HCEC 1CT (cell line): ENCODE measurements around the gene GIPC3.

ENCODE experiments used
- DNase-seq: peaks from one replicate; pipeline ENCODE4 v3.0.0-alpha.2; 2017

Gene GIPC3

GRCh38 chr19:3585301-3586126 is at the start of gene GIPC3:
Gene GIPC3, plus strand, starts transcription at chr19:3585478. Its CDS starts 120 bp downstream, at chr19:3585598.
- DNase-seq = no peak

- DNase-seq = no peak
Observed at GRCh38 chr19:3535563-3535965, 49.7 kb upstream of the GIPC3 start.

GRCh38 chr19:3535981-3536380 is 49.3 kb upstream of the GIPC3 start:
- no peak for DNase-seq

GRCh38 chr19:3536429-3537100 is 48.7 kb upstream of the GIPC3 start:
- DNase-seq = no peak

- DNase-seq = no peak
Observed at GRCh38 chr19:3537101-3537437, 48.2 kb upstream of the GIPC3 start.

GRCh38 chr19:3537438-3538240 is 47.6 kb upstream of the GIPC3 start:
- no peak for DNase-seq

GRCh38 chr19:3538258-3538929 is 46.9 kb upstream of the GIPC3 start:
- no peak for DNase-seq

- DNase-seq = no peak
Observed at GRCh38 chr19:3538965-3539755, 46.1 kb upstream of the GIPC3 start, which contains the start of gene TEKTIP1. Gene TEKTIP1, plus strand, starts transcription at chr19:3539174. Its CDS starts 4 bp downstream, at chr19:3539178.

GRCh38 chr19:3539756-3540118 is 45.5 kb upstream of the GIPC3 start:
- DNase-seq = no peak

GRCh38 chr19:3543150-3544057 is 41.9 kb upstream of the GIPC3 start:
- no peak for DNase-seq

GRCh38 chr19:3544058-3544376 is 41.3 kb upstream of the GIPC3 start:
- no peak for DNase-seq

- DNase-seq = no peak
Observed at GRCh38 chr19:3544742-3545668, 40.3 kb upstream of the GIPC3 start.

- DNase-seq = no peak
Observed at GRCh38 chr19:3545669-3546034, 39.6 kb upstream of the GIPC3 start.

- no peak for DNase-seq
Observed at GRCh38 chr19:3546119-3546518, 39.2 kb upstream of the GIPC3 start.

GRCh38 chr19:3547301-3547731 is 38.0 kb upstream of the GIPC3 start:
- DNase-seq = no peak

GRCh38 chr19:3547767-3548282 is 37.5 kb upstream of the GIPC3 start:
- no peak for DNase-seq

GRCh38 chr19:3548606-3549005 is 36.7 kb upstream of the GIPC3 start:
- no peak for DNase-seq

- no peak for DNase-seq
Observed at GRCh38 chr19:3549816-3550215, 35.5 kb upstream of the GIPC3 start.

GRCh38 chr19:3550947-3551791 is 34.1 kb upstream of the GIPC3 start:
- no peak for DNase-seq
